ENCODE measurements around the gene EGF. TPM values are rescaled to one million over a fixed set of nuclear protein-coding genes. Genes with fewer than 3 reads are reported as not detected.

EGF gene
- polyA plus RNA-seq, 2 of the 4 experiments (the other 2 are of a cell fraction), result 0.59 to 0.98 TPM

GRCh38 chr4:110012917-110013316 lies 100.2 kb downstream of the EGF start:
- FAIRE-seq, result no peak
- no peak for DNase-seq (ENCODE audit: low read depth in 1 of 2, low spot score in 1 of 2)
- ATAC-seq, result no peak
- H3K4me1 ChIP-seq, result peaks cover 7% of the 10 kb centered on the region; the same call in 2 of the 3 replicates
- ChIA-PET POLR2A (no interaction called here), CTCF (interaction anchor here (1.0 to 1.7 kb wide), 3 partner anchors 36 to 504 kb away, joined by 3 to 7 read pairs (median 5); no protein-coding TSS in a partner anchor)
- peak overlapping the region; percentile 48 to 61; a peak in 4 of 6 replicates for H3K27ac ChIP-seq
- no peak for TF ChIP-seq USF2 (IDR thresholded peaks at IDR 0.05)
- TF ChIP-seq ZFP36 (IDR thresholded peaks at IDR 0.05; ENCODE audit: borderline replicate concordance, partially characterized antibody), result no peak
- peak; percentile 80 for TF ChIP-seq MAFK (IDR thresholded peaks at IDR 0.05; ENCODE audit: partially characterized antibody)
- TF ChIP-seq NFE2L2 (conservative IDR thresholded peaks at IDR 0.05; ENCODE audit: low read length), result 0 out of 2 replicates have a peak, but pooled peaks have one; percentile 41
- TF ChIP-seq ATOH8 (CRISPR knock-in tag; IDR thresholded peaks at IDR 0.05; ENCODE audit: low read depth), result no peak
- TF ChIP-seq CBX8 (IDR thresholded peaks at IDR 0.05), result no peak
- TF ChIP-seq HMGXB4 (CRISPR knock-in tag; IDR thresholded peaks at IDR 0.05; ENCODE audit: borderline replicate concordance), result no peak
- TF ChIP-seq HOXB5 (CRISPR knock-in tag; IDR thresholded peaks at IDR 0.05), result no peak
- no peaks in the 10 kb centered on the region for H3K9me3 ChIP-seq
- WGBS (ENCODE audit: missing lambda C conversion rate), result 11% methylated on average over 1 of the region's 1 CpG
- peak overlapping the region; percentile 61 for H3K4me2 ChIP-seq
- H3K4me3 ChIP-seq, result no peak overlapping the region

GRCh38 chr4:110014233-110014632 lies 101.5 kb downstream of the EGF start:
- FAIRE-seq, result no peak
- Histone ChIP-seq H3K4me2 (no peak overlapping the region), H3K4me1 (peaks cover 7% of the 10 kb centered on the region; the same call in 2 of the 3 replicates), H3K27ac (no peak overlapping the region), H3K9me3 (no peaks in the 10 kb centered on the region), H3K4me3 (no peak overlapping the region)
- CTCF ChIA-PET, result interaction anchor here (1.6 to 2.1 kb wide), 3 partner anchors 9 to 503 kb away, joined by 5 to 8 read pairs (median 7); no protein-coding TSS in a partner anchor
- POLR2A ChIA-PET, result no interaction called here
- TF ChIP-seq RFX5 (IDR thresholded peaks at IDR 0.05) (no peak), CBX2 (IDR thresholded peaks at IDR 0.05; ENCODE audit: borderline replicate concordance, low read depth) (no peak), TFCP2L1 (CRISPR knock-in tag; IDR thresholded peaks at IDR 0.05) (no peak), CHD4 (IDR thresholded peaks at IDR 0.05; ENCODE audit: borderline replicate concordance) (no peak), HOXA7 (CRISPR knock-in tag; IDR thresholded peaks at IDR 0.05) (no peak), MAZ (IDR thresholded peaks at IDR 0.05; ENCODE audit: borderline replicate concordance, low read depth, low read length) (no peak), RAD21 (conservative IDR thresholded peaks at IDR 0.05 in 1 of 2, IDR thresholded peaks at IDR 0.05 in 1 of 2) (no peak), JUNB (IDR thresholded peaks at IDR 0.05) (no peak), ZNF302 (CRISPR knock-in tag; IDR thresholded peaks at IDR 0.05) (no peak), FOXS1 (CRISPR knock-in tag; IDR thresholded peaks at IDR 0.05) (no peak), HES2 (IDR thresholded peaks at IDR 0.05) (no peak), RNF2 (IDR thresholded peaks at IDR 0.05; ENCODE audit: borderline replicate concordance, low read depth) (no peak), ELK1 (IDR thresholded peaks at IDR 0.05; ENCODE audit: low read depth, low read length) (no peak), RARB (CRISPR knock-in tag; IDR thresholded peaks at IDR 0.05) (no peak), ATOH8 (CRISPR knock-in tag; IDR thresholded peaks at IDR 0.05; ENCODE audit: low read depth) (no peak)
- 94% methylated on average over 6 of the region's 6 CpGs for WGBS (ENCODE audit: missing lambda C conversion rate)
- no peak for DNase-seq (ENCODE audit: low read depth in 1 of 2, low spot score in 1 of 2)
- ATAC-seq, result no peak
